ENCODE results near the gene STK10.
A peak's percentile ranks its signal among the peaks of the same experiment; 100 is the strongest.

STK10 gene

GRCh38 chr5:172006321-172007174, 181.5 kb downstream of the STK10 start, which contains the start of gene FBXW11:
Gene FBXW11, minus strand, starts transcription at chr5:172006638. Its CDS starts 136 bp downstream, at chr5:172006502.
- Histone ChIP-seq H3K27ac (peak within 1 kb of the TSS; percentile 92 to 100 (median 99)), H3K4me3 (peak within 1 kb of the TSS; percentile 75 to 95 (median 87))

DNA sequence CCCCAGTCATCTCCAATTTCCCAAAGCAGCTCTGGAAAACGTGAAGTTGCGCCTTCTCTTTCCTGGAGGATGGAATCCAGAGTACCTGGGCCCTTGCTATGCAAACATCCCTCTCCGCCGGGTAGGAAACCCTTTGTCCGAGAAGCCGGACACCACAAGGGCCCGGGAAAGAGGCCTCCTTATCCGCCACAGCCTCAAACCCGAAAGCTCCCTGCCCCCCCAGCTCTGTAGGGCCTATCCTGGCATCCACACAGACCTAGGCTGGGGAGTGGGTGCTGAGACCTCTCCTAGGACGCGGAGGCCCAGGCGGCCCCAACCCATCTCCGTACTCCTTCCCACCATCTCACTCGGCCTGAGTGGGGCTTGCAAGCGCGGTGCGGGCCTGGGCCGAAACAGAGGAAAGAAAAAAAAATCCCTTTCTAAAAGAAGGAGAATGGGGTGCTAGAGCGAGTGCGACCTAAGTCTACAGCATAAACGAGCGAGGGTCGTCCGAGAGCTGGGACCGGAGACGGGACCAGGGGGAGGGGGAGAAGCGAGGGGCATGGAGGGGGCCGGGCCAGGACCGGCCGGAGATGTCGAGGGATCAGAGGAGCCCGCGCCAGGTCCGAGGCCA, 182.2 kb downstream of the STK10 start:
- Histone ChIP-seq H3K4me3 (peak overlapping the region; percentile 75 to 95 (median 87)), H3K27ac (peak overlapping the region; percentile 92 to 100 (median 99))

GRCh38 chr5:172004824-172005237, 183.2 kb downstream of the STK10 start:
- peak overlapping the region in 19 of 21 experiments; percentile 92 to 100 (median 99) for H3K27ac ChIP-seq
- peak overlapping the region; percentile 75 to 95 (median 87) for H3K4me3 ChIP-seq

- H3K4me3 ChIP-seq = no peak overlapping the region
- H3K27ac ChIP-seq = peak overlapping the region in 1 of 21 experiments; percentile 18
Observed at GRCh38 chr5:172003746-172004145, 184.3 kb downstream of the STK10 start.

- Histone ChIP-seq H3K27ac (peak overlapping the region in 1 of 21 experiments; percentile 1), H3K4me3 (no peak overlapping the region)
Observed at GRCh38 chr5:172002840-172003512, 185.0 kb downstream of the STK10 start.

GRCh38 chr5:172002310-172002709, 185.7 kb downstream of the STK10 start:
- Histone ChIP-seq H3K27ac (peak overlapping the region in 2 of 21 experiments; percentile 21 to 33), H3K4me3 (no peak overlapping the region)

GRCh38 chr5:171999877-172000276, 188.1 kb downstream of the STK10 start:
- H3K4me3 ChIP-seq = no peak overlapping the region
- peak overlapping the region in 6 of 21 experiments; percentile 2 to 50 (median 26) for H3K27ac ChIP-seq

DNA sequence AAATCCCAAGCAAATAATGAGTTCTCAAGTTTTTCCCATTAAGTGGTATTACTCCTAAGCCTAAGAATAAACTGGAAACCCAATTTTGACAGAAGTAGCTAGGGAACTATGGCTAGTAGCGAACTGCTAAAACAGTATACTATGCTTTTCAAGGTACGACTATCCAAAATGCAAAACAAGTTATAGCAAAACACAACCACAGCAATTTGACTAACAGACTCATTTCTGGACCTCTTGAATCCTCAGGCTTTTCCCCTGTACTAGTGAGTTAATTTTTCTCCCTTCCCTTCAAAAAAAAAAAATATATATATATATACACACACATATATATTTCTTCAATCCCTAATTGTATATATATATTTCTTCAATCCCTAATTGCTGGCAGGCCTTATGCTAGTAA, 188.9 kb downstream of the STK10 start:
- Histone ChIP-seq H3K27ac (peak overlapping the region in 6 of 21 experiments; percentile 2 to 50 (median 26)), H3K4me3 (no peak overlapping the region)

DNA sequence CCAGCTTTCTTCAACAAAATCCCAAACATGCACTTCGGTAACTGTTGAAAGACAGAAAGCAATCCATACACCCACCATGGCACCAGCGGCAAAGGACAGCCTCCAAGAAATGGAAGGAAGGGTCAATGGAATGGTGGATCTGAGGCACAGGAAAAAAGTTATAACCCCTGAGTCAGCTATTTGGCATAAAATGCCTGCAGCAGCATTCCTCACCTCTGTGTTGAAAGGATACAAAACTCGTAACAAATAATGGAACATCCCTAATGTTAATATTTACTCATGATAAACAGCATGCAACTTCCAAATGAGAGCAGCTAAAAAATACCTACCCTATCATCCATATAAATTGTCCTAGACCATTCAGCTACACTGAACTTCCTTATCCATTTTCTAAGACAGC, 191.0 kb downstream of the STK10 start:
- Histone ChIP-seq H3K4me3 (no peak overlapping the region), H3K27ac (no peak overlapping the region)

DNA sequence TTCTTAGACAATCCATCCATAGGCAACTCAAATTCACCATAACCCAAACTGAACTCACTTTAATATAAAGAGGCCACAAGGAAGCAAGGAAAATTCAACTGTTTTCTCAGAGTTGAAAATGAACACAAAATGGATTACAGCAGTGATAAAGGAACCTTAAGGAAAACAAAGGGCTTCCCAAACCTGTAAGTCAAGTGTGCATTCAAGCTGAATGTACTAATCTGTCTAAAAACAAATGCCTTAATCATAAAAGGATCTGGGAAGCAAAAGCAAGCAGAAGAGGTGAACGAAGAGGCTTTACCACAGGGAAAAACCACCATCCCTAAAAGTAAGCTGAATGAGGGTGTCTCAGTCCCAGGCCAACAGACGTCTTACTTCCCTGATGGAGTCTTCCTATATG, 195.2 kb downstream of the STK10 start:
- H3K4me3 ChIP-seq = no peak overlapping the region
- peak overlapping the region in 2 of 21 experiments; percentile 0 to 32 for H3K27ac ChIP-seq

DNA sequence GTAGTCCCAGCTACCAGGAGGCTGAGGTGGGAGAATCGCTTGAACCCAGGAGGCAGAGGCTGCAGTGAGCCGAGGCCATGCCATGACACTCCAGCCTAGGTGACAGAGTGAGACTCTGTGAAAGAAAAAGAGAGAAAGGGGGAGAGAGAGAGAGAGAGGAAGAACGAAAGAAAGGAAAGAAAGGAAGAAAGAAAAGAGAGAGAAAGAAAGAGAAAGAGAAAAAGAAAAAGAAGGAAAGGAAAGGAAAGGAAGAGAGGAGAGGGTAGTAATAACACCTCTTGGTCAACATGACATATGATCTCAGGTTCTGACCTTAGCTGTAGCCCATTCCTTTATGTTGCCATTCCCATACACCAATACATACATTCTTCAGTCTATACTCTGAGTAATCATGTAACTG, 195.7 kb downstream of the STK10 start:
- peak overlapping the region in 2 of 21 experiments; percentile 0 to 32 for H3K27ac ChIP-seq
- H3K4me3 ChIP-seq = no peak overlapping the region
